HG03066 (cell line): ENCODE data around the gene HPS1.
A peak's percentile ranks its signal among the peaks of the same experiment; 100 is the strongest.

ENCODE experiments used
- ATAC-seq: cut with Tn5 transposase; IDR thresholded peaks from one replicate; pipeline ENCODE4 v1.9.1; 2021; ENCODE audit warnings: low read depth; ENCODE audit not compliant: unreplicated experiment

The HPS1 gene

DNA sequence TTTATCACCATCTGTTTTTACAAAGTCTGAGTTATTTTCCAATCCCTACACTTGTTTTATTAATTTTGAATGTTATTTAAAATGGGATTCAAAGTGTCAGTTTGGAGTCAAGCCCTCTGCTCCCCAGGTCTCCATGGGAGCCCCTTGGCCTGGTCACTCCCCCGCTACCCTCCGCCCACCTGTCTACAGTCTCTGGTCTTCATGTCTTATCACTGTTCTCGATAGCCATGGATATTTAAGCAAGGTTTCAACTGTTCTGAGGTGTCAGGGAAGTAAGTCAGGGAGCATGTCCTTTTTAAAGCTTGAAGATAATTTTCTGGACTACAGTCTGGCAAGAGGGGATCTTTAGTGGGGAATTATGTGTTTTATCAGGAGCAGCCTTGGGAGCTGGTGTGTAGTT lies 19.1 kb upstream of the HPS1 start:
- ATAC-seq, result no peak

DNA sequence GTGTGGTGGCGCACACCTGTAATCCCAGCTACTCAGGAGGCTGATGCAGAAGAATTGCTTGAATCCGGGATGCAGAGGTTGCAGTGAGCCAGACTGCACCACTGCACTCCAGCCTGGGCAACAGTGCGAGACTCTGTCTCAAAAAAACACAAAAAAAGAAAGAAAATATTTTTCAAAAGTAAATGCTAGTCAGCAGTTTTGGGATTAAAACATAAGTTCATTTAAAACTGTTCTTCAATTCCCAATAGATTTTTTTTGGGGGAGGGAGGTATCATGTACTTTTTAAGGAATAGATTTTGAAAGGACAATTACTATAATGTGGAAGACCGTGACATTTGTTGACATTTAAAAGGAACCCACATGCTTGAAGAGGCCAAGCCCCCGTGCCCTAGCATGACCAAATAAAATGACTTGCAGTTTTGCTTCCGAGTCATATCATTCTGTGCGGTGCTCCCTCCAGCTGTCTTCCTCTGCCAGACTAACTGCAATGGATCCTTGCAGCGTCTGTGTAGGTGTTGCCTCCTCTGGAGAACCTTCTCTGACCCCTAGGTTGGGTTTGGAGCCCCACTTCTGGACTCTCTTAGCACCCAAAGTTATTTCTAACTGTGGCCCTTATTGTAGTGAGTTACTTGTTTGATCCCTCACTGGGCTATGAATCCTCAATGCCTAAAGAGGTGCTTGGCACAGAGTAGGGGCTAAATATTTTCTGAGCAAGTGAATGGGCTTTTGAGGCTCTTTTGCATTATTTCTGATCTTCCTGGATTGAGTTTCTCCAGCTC lies 17.4 kb upstream of the HPS1 start:
- ATAC-seq, result no peak

DNA sequence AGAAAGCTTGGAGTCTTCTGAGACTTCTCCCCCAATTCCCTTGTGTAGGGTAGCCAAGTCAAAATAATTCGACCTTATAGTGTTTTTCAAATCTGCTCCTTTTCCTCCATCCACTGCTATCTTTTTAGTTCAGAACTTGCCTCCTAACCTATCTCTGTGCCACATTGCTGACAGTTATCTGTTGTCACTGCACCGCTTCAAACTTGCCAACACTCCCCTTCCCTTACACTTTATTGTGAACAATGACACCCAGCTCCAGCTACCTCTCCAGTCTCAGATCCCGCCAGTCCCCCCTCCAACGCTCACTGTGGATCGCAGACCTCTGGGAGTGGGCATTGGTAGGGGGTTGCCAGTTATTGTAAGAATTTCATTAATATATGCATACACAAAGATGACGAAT lies 16.3 kb upstream of the HPS1 start:
- ATAC-seq, result no peak

DNA sequence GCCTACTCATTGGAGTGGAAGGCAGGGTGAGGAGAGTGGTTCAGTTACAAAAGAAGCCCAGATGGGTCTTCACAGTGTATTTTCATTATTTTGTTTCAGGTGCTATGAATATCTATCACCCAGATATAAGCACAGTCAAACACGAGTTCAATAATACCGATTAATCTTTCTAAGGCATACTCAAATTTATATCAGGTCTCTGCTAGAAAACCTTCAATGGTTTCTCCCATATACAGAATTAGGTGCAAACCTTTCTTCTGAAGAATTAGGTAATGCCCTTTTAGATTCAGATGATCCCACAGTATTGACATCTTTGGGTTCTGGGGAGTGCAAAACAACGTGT lies 14.7 kb upstream of the HPS1 start:
- no peak for ATAC-seq

DNA sequence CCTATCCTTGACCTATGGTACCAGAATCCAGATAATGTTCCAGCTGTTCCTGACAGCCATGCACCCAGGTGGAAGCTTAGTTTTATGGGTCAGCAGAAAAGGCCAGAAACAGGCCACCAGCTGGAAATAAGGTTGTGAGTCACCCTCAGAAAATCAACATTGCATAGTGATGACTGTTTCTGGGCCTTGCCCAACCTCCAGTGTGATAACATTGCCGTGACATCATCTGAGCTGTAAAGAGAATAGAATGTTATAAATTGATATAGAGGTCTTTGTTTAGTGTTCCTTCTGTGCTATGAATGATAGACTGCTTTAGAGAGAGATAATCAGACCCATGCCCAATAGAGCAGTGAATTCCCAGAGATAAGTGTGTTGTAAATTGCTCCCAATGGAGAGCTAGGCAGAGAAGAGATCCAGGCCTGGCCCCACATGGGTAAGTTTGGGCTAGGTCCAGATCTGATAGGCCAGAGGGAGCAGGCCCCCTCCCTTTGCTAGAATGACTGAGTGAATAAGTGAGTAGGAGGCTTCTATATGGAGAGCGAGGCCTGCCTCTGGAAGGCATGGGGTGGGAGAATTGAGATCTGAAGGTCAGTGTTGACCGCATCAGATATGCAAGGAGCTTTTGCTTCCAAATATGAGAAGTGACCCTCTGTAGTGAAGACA lies 14.2 kb upstream of the HPS1 start:
- ATAC-seq, result no peak

DNA sequence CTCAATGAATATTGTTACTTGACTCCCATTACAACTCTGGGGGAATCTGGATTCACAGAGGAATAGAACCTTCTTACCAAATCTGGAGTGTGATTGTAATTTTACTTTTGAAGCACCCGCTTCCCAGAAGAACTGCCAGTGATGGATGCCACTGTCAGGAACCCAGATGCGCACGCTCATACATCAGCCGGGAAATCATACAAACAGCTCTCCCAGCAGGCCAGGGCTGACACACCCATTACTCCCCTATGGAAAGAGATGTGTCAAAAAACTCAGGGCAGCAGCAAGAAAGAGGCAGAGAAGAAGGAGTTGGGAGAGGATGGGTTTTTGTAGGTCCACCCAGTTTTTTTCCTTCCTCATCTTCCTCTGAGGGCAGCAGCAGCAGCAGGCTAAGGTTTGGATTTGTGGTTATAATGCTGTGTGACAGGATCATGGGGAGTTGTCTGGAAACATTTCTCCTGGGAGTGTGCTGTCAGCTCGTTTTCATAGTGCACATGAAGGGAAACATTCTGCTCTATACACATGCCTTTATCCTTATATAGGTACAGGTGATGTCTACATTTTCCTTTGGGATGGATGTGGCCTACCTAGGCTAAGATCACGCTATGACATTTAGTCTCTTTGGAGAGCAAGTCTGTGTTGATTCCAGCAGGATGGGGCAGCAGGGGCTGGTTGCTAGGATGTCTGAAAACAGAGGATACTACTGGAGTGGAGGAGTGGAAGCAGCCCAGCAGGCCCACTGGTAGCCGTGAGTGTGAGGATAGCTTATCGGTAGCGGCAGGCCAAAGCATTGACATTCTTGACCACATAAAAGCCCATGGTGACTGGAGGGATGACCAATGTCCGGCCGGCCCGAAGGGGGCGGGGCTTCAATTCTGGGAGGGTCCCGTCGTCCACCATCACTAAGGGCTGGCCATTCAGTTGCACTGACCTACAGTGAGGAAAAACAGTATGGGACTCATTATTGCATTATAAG lies 12.4 kb upstream of the HPS1 start:
- no peak for ATAC-seq

DNA sequence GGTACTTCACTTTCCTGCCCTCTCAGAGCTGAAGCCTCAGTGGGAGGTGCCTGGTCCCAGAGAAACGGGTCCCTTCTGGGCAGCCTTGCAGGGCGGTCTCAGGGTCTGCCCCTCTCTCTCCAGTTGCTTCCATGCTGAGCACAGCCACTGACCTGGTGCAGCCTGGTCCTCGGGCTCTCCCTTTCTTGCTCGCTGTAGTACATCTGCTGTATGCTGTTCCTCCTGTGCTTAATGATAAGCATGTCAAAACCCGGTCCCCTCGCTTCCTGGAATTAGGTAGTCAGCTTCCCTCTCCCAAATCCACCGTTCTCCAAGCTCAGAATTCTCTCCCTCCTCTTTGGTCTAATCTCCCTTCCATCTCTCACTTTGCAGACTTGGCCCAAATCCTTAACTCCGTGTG lies 11.0 kb upstream of the HPS1 start:
- no peak for ATAC-seq

DNA sequence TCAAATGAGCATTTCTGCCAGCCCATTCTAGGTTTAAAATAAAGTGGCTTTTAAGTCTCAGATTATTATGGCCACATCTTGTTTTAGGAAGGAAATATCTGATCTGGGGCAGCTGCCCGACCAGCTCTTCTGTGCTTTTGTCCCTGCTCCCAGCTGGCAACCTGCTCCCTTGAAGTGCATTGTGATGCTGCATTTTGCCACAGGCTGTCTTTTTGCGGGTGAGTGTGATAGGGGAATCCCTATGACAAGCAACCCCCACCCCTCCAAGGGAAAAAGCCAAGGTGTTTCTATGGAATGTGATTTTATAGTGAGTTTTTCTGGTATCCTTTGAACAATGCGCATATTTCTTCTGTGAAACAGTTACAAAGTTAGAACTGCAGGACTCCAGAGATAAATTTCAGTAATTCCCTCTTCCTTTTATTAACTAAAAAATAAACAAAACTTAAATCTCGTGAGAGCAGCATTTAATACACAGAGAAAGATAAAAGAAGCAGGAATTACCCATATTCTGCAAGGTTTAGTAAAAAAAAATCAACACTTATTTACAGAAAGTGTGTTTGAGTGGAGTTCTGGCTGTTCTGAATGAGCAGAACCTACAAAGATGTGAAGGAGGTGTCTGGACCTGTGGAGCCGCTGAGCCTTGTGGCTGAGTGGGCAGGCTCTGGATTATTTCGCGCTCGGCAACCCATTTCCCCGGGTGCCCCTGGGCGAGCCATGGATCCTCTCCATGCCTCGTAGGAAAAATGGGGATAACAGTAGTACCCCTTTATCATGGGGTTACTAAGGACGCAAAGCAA lies 10.1 kb upstream of the HPS1 start:
- ATAC-seq, result no peak

DNA sequence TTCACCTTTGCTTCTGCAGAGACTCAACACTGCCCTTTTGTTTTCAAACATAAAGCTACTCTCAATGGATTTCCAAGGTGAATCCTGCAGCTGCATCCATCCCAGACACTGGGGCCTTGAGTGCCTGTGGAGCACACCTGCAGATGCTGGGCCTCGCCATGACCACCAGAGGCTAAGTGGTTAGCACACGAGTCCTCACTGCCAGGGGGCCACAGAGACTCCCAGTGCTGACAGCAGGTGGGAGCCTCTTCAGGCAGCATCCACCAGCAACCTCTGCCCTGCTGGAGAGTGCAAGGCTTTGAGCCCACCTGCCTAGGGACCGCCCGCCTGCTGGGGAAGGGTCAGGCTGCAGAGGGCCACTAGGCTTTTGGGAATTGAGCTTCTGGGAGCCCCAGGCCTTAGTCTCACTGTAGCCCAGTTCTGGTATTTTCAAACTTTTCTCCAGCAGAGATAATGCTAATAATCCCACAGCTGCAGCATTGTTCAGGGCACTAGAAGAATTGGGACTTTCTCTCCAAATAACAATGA lies 9.4 kb upstream of the HPS1 start:
- no peak for ATAC-seq

DNA sequence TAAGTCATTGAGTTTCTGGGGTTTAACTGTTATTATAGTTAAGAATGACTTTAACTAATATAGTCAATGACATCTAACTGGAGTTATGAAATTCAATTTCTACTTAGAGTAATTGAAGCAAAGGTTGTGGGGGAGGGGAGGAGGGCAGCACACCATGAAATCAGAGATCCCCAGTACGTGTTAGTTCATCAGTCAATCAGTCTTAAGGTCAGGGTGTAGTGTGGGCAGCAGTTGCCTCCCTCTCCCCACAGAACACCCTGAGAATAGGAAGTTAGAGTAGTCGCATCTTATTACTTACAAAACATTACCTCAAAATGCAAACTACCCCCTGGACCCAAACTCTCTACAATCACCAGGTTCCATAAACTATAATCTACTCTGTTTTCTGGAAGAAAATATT lies 7.0 kb upstream of the HPS1 start:
- no peak for ATAC-seq

DNA sequence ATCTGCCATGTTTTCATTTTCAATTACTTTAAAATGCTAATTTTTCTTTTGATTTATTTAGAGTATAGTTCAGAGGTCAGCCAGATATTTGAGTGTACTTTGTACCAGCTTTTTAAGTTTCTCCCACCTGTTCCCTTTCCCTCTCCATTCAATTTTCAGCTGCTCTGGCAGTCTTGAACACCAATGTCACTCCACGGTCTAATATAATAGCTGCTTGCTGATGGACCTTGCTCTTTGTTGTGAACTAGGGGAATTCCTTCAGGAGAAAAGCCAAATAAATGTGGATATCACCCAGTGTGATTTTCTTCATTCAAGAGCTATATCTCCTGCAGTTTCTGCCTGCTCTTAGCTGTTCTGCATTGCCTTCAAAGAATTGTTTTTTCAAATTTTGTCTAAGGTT lies 3.9 kb upstream of the HPS1 start:
- ATAC-seq, result no peak

DNA sequence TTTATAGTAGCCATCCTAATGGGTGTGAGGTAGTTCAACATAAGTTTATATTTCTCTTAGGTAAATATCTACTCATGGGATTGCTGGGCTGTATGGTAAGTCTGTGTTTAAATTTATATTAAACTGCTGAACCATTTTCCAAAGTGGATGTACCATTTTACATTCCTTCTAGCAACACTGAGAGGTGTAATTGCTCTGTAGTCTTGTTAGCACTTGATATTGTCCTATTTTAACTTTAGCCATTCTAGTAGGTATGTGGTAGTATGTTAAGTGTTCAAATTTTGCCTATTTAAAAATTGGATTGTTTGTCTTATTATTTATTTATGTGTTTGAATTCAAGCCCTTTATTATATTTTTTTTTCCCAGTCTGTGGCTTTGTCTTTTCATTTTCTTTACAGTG lies 2.6 kb upstream of the HPS1 start:
- ATAC-seq, result no peak

DNA sequence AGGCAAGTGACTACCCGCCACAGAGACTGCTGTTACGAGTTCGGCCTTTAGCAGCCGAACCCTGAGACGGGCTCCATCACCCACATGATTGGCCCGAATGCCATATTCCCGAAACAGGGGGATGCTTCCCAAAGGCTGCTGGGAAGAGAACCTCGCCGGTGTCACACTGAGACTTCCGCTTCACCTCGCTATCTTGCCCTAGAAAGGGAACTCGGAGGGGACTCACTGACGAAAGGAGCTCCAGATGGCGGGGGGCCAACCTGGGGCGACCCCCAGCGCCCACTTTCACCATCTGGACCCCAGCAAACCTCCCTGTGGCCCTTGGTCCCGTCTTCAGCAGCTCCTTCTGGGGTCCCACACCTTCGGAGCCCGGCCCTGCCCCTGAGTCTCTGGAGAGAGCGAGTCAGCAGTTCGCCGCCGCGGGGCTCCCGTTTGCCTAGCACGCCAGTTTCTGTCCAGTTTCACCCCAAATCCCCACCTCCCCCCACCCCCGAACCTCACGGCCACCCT lies 529 bp downstream of the HPS1 start:
- ATAC-seq, result peak; percentile 29

DNA sequence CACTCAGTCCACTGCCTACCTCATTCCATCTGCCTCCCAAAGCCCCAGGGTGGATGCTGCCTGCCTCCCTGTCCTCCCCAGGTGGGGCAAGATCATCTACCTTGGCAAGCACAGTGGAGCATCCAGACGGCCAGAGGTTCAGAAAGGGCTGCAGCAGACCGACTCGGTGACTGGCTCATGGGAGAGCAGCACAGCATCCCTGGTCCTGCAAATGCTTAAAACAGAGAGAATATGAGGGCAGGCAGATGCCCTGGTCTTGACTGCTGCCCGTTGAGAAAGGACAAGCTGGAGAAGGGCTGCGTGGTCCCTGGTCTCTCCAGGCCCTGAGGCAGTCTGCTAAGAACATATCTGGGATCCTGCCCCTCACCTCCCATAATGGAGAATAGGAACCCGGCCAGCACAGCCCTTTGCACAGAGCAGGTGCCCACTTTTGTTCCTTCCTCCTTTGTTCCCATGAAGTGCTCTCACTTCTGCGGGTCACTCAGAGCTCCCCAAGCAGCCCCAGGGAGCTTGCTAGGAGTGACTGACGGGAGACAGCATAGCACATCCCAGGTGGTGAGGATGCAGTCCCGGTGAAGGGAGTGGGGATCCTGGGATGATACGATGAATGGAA lies 1.4 kb downstream of the HPS1 start:
- no peak for ATAC-seq

DNA sequence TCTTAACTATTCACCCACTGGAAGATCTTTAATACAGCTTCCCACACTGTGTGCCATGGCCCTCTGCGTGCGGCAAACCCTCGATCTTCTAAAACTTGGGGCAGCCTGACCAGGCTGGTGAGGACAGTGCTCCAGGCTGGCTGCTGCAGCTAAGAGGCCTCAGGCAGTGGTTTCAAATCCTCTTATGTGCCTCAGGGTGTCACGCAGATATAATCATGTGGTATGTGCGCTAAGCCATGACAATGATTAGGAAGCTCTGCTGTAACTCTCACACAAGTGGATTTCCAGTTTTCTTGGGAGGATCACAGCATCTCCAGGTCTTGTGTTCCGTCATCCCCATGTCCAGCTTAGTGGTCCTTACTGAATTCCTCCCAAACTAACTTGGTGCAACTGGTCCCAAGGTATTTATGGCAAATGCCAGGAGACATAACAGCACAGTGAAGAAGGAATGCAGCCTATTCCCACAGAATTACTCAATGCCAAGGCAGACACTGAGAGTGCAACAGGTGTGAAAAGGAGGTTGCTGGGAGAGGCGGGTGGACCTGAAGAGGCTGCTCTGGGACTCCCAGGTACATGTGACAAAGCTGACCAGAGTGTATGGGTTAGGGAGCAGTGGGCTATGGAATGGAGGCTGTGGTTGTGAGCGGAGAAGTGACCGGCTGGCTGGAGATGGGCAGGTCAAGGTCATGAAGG lies 2.3 kb downstream of the HPS1 start:
- no peak for ATAC-seq

DNA sequence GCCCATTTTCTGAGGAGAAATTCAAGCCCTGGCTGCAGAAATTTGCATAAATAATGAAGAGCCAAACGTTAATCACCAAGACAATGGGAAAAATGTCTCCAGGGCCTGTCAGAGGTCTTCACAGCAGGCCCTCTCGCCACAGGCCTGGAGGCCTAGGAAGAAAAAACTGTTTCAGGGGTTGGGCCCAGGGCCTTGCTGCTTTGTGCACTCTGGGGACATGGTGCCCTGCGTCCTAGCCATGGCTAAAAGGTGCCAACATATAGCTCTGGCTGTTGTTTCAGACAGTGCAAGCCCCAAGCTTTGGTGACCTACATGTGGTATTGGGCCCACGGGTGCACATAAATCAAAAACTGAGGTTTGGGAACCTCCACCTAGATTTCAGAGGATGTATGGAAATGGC lies 8.0 kb downstream of the HPS1 start:
- ATAC-seq, result no peak

DNA sequence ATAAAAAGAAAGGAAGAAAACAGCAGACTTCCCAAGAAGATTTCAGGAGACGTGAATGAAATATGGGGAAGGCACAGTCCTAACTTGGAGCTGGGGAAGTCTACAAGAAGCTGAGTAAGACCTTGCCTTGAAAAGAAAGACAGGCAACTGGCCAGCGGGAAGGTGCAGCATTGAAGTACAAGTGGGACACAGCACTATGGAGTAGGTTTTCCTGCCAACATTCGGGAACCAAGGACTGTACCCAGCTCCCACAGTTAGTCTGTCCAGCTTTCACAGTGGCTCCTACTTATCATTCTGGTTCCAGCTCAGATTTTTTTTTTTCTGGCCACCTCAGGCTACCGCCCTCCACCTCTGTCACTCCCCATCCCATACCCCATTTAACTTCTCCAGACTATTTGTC lies 10.0 kb downstream of the HPS1 start:
- ATAC-seq, result no peak

DNA sequence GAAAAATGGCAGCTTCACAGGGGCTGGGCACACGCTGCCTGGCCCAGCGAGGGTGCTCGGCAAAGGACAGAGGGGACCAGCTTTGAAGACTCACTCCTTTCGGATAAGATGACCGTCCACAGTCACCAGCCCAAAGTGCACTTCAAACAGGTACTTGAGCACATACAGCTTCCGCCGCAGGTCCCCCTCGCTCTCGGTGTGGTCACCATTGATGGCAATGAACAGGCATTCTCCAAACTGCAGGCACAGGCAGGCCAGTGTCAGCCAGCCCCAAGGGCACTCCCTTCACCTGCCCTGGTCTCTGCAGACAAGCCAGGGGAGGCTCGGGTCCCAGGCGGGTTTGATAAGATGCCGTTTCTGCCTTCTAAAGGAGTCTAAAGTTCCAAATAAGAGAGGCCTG lies 11.6 kb downstream of the HPS1 start:
- no peak for ATAC-seq
